ENCODE measurements around the gene RPS16. TPM values are rescaled to one million over a fixed set of nuclear protein-coding genes. Genes with fewer than 3 reads are reported as not detected.

RPS16 gene
- total and polyA plus RNA-seq, 2 of the 13 experiments (the other 11 are each of a cell fraction or from before 2014, with no cell fraction given): 488 to 2,583 TPM

GRCh38 chr19:39390751-39391437 lies 44.9 kb downstream of the RPS16 start, which contains the start of the genes MED29 and PAF1 (continued):
- TF ChIP-seq HNF1A (IDR thresholded peaks at IDR 0.05; ENCODE audit: low read depth) (no peak), HNF1A (CRISPR knock-in tag; IDR thresholded peaks at IDR 0.05; ENCODE audit: borderline replicate concordance) (peak; percentile 79), ZSCAN21 (CRISPR knock-in tag; IDR thresholded peaks at IDR 0.05; ENCODE audit: borderline replicate concordance) (0 out of 2 replicates have a peak, but pooled peaks have one; percentile 7), NFRKB (IDR thresholded peaks at IDR 0.05) (no peak), SKI (IDR thresholded peaks at IDR 0.05; ENCODE audit: partially characterized antibody) (no peak), FOXJ3 (CRISPR knock-in tag; IDR thresholded peaks at IDR 0.05; ENCODE audit: borderline replicate concordance) (0 out of 2 replicates have a peak, but pooled peaks have one; percentile 6), ZNF839 (CRISPR knock-in tag; IDR thresholded peaks at IDR 0.05; ENCODE audit: borderline replicate concordance) (peak; percentile 66), ZNF780A (CRISPR knock-in tag; IDR thresholded peaks at IDR 0.05) (no peak), KDM6A (CRISPR knock-in tag; IDR thresholded peaks at IDR 0.05; ENCODE audit: low read depth) (no peak), SNAPC4 (CRISPR knock-in tag; IDR thresholded peaks at IDR 0.05) (no peak), PCBP1 (IDR thresholded peaks at IDR 0.05; ENCODE audit: borderline replicate concordance, low read depth, low read length) (peak; percentile 56; the same call in 1 of the 2 replicates), MED8 (CRISPR knock-in tag; IDR thresholded peaks at IDR 0.05; ENCODE audit: insufficient replicate concordance) (no peak), FUBP1 (CRISPR knock-in tag; IDR thresholded peaks at IDR 0.05; ENCODE audit: borderline replicate concordance) (no peak), GATAD1 (CRISPR knock-in tag; IDR thresholded peaks at IDR 0.05) (peak; percentile 91), HNF4A (CRISPR knock-in tag; IDR thresholded peaks at IDR 0.05) (no peak), RAD21 (CRISPR knock-in tag; IDR thresholded peaks at IDR 0.05) (0 out of 2 replicates have a peak, but pooled peaks have one; percentile 16)
- TF ChIP-seq, protein P1, sequence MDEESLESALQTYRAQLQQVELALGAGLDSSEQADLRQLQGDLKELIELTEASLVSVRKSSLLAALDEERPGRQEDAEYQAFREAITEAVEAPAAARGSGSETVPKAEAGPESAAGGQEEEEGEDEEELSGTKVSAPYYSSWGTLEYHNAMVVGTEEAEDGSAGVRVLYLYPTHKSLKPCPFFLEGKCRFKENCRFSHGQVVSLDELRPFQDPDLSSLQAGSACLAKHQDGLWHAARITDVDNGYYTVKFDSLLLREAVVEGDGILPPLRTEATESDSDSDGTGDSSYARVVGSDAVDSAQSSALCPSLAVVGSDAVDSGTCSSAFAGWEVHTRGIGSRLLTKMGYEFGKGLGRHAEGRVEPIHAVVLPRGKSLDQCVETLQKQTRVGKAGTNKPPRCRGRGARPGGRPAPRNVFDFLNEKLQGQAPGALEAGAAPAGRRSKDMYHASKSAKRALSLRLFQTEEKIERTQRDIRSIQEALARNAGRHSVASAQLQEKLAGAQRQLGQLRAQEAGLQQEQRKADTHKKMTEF (CRISPR knock-in tag; IDR thresholded peaks at IDR 0.05): peak; percentile 83

All from HepG2 (cell line).